NCI-H2227 (cell line): ENCODE measurements around the gene APOL2.
A peak's percentile ranks its signal among the peaks of the same experiment; 100 is the strongest.
"Not testable (repeated sequence)": the region's sequence is repeated elsewhere in the genome, so short reads cannot be mapped to it uniquely, and the experiment has no call there.

Source experiments
- DNase-seq: peaks from one replicate; lab custom pipeline; 2025; ENCODE audit not compliant: unreplicated experiment; lab: John Stamatoyannopoulos, UW

APOL2 gene

GRCh38 chr22:36263216-36263673, 23.9 kb upstream of the APOL2 start:
- not testable (repeated sequence) for DNase-seq

- DNase-seq, result not testable (repeated sequence)
Observed at GRCh38 chr22:36262307-36262706, 23.0 kb upstream of the APOL2 start.

- not testable (repeated sequence) for DNase-seq
Observed at GRCh38 chr22:36261675-36262074, 22.3 kb upstream of the APOL2 start.

DNA sequence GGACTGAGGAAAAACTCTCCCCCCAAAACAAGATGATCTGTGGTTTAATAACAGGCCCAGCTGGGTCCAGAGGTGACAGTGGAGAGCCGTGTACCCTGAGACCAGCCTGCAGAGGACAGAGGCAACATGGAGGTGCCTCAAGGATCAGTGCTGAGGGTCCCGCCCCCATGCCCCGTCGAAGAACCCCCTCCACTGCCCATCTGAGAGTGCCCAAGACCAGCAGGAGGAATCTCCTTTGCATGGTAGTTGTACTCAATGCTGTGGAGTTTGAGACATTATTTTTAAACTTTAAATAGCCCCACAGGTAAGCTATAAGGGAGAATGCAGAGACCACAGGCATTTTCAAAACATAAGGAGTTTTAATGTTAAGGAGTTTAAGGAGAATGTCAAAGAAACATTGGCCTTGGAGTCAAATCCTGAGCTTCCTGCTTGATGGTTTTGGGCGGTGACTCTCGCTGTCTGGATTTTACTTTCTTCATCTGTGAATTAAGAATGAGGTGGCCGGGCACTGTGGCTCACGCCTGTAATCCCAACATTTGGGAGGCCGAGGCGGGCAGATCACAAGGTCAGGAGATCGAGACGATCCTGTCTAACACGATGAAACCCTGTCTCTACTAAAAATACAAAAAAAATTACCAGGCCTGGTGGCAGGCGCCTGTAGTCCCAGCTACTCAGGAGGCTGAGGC, 20.4 kb upstream of the APOL2 start:
- DNase-seq, result no peak

DNA sequence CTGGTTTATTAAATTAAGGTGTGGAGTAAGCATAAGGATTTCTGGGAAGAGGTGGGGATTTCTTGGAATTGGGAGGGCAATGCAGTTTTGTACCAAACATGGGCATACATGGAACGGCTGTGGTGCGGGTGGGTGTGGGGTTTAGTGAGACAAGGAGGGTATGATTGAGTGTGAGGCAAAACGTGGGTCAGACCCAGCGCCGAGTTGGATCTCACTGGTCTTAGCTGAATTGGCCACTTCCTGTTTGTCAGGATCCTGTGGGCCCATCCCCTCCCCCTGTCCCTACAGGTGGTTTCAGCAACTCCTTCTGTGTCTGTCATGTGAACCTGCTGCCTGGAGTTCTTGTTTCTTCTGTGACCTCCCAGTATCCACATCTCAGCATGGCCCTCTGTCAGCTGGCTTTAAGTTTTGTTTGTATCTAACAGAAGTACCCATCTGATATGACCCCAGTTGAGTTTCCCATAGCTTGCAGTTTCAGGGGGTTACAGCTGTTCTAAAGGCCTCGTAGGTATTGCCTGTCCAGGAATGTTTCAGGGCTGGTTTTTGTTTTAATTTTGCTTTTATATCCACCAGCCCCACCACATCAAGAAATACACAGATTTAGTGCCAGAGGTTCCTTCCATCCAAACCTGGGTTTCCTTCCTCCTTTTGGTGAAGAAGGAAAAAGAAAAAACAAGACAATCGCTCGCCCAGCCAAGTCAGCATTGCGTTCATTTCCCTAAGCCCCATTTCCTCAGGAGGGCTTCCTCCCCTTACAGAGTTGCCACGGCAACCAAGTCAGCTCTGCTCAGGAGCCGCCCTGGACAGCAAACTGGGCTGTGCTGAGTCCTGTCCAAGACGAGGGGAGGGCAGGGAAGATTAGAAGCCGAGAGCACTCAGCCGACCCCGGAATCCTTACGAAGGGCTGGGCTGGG, 19.6 kb upstream of the APOL2 start:
- peak; percentile 54 for DNase-seq

DNA sequence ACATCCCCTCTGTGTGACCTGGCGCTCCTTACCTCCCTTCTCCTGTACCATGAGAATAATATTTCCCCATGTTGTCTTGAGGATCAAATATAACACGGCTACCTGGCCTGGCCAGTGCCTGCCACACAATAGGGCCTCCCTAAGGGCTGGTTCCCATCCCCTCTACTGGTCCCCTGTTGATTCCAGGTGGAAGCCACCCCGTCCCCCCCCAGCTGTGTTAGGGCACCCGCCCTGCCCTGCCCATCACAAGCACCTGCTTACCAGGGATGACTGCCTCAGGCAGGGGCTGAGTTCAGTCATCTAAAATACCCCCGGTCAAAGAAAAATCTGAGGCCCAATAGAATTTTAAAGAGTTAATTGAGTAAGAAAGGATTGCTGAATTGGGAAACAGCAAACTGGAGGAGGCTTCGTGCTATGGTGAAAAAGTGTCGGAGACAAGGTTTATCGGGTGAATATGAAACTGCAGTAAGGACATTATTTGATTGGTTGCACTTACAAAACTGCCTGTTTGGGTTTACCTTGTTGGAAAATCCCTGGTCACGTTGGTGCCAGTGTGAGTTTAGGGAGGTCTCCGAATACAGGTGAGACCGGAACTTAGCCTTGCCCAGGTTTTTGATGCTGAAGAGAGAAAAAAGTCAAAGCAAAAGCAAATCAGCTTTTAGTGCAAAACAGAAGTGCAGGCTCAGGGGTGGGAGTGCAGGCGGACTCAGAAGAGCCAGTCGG, 18.8 kb upstream of the APOL2 start:
- no peak for DNase-seq

DNA sequence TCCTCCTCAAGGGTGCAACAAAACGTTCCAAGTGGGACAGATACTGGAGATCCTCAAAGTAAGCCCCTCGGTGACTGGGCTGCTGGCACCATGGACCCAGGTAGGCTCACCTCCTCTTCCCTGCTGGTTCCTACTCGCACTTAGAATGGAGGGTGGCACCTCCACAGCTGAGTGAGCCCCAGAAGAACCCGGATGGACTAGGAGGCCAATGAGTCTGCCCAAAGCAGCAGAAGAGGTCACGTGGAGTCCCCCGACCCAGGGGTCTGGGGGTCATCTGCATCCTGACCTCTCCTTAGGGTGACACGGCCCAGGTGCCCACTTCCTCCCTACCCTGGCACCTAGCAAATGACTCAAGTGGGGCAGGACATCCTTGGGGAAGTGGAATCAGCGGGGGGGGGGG, 18.0 kb upstream of the APOL2 start:
- no peak for DNase-seq

DNA sequence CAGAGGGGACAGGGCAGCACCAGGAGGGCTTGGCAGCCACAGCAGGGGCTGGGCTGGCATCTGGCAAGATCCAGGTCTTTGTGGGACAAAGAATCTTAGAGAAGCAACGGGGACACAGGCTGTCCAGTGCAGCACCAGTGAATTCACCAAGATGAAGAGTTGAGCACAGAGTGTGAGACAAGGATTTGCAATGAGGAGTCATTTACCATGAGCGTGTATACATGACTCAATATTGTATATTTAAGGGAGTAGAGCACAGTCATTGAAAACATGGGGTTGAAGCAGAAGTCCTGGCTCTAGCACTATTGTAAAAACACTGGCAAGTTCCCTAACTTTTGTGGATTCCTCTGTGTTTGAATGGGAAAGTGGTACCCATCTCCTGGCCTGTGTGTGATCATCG, 17.2 kb upstream of the APOL2 start:
- no peak for DNase-seq

DNA sequence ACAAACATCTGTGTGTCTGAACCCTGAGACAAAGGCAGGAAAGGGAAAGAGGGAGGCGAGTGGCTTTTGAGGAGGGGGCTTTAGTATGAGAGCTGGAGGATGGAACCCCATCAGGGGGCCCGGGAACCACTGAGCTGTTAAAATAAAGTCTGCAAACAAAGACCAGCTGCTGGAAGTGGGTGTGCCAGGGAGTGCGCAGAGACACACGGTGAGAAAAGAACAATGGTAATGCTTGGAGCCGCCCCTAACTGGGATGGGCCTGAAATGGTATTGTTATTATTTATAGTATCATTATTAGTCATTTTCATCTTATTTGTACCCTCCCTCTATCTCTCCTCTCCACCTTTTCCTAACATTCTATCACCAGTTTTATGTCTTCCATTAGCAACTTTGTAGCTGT, 16.2 kb upstream of the APOL2 start:
- DNase-seq, result not testable (repeated sequence)

DNA sequence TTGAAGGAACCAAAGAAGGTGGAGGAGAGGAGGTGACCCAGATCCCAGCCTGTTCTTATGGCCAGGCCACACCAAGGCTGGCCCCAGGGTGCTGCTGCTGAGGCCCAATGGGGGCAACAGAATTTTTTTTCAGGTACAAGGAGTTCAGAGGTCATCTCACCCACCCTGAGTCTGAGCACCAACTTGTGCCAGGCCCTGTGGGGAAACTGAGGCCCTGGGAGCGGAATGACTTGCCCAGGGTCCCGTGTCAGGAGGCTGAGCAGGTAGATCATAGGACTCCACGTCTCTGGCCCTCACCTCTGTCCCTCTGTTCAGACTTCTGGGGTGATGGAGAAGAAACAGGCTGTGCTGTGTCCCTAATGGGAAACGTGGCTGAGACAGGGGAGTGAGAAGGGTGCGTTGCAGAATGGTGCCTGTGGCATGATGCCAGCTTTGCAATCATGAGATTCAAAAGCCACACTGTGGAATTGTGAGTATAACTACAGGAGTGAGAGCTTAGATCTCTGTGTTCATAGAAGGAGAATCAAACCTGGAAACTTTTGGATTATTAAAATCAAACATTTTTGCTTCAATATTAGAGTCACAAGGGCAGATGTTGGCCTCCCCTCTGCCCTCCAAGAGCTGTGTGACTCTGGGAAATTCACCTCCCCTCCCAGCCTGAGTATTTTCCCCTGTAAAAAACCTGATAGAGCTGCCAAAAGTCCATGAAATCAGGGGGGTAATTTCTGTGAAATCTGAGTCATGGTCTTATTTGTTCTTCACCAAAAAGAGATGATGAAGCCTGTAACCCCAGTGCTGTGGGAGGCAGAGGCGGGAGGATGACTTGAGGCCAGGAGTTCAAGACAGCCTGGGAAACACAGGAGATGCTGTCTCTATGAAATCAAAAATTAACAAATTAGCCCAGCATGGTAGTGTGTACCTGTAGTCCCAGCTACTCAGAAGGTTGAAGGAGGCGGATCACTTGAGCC, 14.5 kb upstream of the APOL2 start:
- DNase-seq, result no peak

- DNase-seq, result no peak
Observed at GRCh38 chr22:36252754-36253522, 13.6 kb upstream of the APOL2 start, which contains the start of gene APOL1. APOL1 (plus strand) TSS chr22:36253133; CDS start chr22:36254956, 1,823 bp downstream.

DNA sequence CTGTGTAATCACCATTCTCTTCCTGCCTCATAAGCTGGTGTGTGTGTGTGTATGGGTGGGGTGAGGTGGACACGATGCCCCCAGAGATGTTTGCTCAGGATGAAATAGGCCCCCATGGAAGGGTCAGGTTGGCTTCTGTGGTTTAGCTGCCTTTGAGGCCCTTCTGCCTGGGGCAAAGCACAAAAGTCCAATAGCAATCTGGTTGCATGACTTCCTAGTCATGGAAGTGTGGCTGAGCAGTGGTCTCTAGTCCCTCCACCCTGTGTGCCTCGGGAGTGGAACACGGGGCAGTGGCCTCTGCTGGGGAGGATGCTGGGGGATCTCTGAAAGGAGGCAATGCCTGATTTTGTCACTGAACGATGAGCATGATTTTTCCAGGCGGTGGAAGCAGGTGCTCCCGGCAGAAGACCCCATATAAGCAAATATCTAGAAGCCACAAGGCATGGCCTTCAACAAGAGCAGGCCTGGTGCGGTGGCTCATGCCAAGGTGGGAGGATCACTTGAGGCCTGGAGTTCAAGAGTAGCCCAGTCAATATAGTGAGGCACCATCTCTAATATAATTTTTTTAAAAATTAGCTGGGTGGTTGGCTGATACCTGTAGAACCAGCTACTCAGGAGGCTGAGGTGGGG, 12.8 kb upstream of the APOL2 start:
- not testable (repeated sequence) for DNase-seq

- DNase-seq, result not testable (repeated sequence)
Observed at GRCh38 chr22:36250292-36250960, 11.1 kb upstream of the APOL2 start.

- DNase-seq, result no peak
Observed at GRCh38 chr22:36249160-36249559, 9.8 kb upstream of the APOL2 start.

DNA sequence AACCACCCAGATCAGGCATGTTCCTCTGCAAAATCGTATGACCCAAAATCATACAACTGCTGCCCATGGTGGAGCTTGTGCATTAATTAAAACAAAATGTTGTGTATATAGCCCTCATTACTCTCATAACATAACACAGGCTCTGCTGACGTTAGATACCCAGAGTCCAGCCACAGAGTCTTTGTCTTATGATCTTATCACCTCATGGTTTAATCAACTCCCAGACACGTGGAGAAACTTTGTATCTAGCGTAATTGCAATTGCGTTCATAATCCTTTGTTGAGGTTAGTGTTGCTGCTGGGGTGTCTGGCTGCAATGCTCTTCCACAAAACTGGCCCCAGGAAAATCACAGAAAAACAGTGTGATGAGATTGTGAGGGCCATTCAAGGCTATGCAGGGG, 8.6 kb upstream of the APOL2 start:
- no peak for DNase-seq

DNA sequence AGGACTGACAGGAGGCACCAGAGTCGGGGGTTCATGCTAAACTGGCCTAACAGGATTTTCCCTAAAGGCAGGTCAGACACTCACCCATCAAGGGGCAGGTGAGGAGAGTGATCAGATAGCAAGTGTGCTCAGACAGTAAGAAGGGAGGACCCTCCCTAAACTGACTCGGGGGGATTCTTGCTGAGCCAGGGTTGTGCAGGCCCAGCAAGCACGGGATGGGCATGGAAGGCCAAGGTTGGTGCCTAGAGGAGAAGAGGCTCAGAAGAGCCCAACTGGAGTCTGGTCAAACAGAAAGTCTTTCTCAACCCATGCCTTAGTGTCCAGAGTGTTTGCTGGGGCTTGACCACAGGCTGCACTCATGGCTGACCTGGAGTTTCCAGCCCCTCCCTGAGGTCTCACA, 7.4 kb upstream of the APOL2 start:
- DNase-seq, result no peak

GRCh38 chr22:36245805-36246356, 6.6 kb upstream of the APOL2 start:
- DNase-seq, result no peak
